ENCODE measurements around the gene LCK. TPM values are rescaled to one million over a fixed set of nuclear protein-coding genes. Genes with fewer than 3 reads are reported as not detected.
A peak's percentile ranks its signal among the peaks of the same experiment; 100 is the strongest.

Gene LCK
- total and polyA plus RNA-seq, 10 of the 15 experiments (the other 5 are each of a cell fraction or from before 2014, with no cell fraction given), result 31.5 to 173 (median 119) TPM

- TF ChIP-seq KDM1A (IDR thresholded peaks at IDR 0.05; ENCODE audit: borderline replicate concordance) (no peak), BCL3 (IDR thresholded peaks at IDR 0.05; ENCODE audit: borderline replicate concordance, insufficient read depth, low read depth, low read length, poor library complexity, severe bottlenecking) (no peak), ZNF217 (IDR thresholded peaks at IDR 0.05) (no peak), KLF5 (IDR thresholded peaks at IDR 0.05; ENCODE audit: partially characterized antibody) (no peak), ATF3 (IDR thresholded peaks at IDR 0.05; ENCODE audit: borderline replicate concordance, extremely low read depth, low read depth, low read length) (no peak), GABPA (IDR thresholded peaks at IDR 0.05; ENCODE audit: low read depth) (peak; percentile 94), CREM (IDR thresholded peaks at IDR 0.05; ENCODE audit: low read depth) (peak; percentile 84), HCFC1 (IDR thresholded peaks at IDR 0.05; ENCODE audit: low read length) (peak; percentile 50), JUNB (IDR thresholded peaks at IDR 0.05) (no peak), RUNX3 (IDR thresholded peaks at IDR 0.05; ENCODE audit: low read length) (peak; percentile 41), SUZ12 (IDR thresholded peaks at IDR 0.05; ENCODE audit: unreplicated experiment) (no peak), IRF5 (IDR thresholded peaks at IDR 0.05; ENCODE audit: borderline replicate concordance) (no peak), BMI1 (IDR thresholded peaks at IDR 0.05; ENCODE audit: borderline replicate concordance) (peak; percentile 95), TCF3 (IDR thresholded peaks at IDR 0.05; ENCODE audit: borderline replicate concordance, insufficient read depth, low read depth, low read length) (no peak), IRF4 (IDR thresholded peaks at IDR 0.05; ENCODE audit: low read depth, low read length) (peak; percentile 32; the same call in 1 of the 2 replicates), ESRRA (IDR thresholded peaks at IDR 0.05; ENCODE audit: low read length) (no peak)
- TF ChIP-seq, protein P1, sequence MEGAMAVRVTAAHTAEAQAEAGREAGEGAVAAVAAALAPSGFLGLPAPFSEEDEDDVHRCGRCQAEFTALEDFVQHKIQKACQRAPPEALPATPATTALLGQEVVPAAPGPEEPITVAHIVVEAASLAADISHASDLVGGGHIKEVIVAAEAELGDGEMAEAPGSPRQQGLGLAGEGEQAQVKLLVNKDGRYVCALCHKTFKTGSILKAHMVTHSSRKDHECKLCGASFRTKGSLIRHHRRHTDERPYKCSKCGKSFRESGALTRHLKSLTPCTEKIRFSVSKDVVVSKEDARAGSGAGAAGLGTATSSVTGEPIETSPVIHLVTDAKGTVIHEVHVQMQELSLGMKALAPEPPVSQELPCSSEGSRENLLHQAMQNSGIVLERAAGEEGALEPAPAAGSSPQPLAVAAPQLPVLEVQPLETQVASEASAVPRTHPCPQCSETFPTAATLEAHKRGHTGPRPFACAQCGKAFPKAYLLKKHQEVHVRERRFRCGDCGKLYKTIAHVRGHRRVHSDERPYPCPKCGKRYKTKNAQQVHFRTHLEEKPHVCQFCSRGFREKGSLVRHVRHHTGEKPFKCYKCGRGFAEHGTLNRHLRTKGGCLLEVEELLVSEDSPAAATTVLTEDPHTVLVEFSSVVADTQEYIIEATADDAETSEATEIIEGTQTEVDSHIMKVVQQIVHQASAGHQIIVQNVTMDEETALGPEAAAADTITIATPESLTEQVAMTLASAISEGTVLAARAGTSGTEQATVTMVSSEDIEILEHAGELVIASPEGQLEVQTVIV (IDR thresholded peaks at IDR 0.05; ENCODE audit: borderline replicate concordance, partially characterized antibody), result peak; percentile 61
- TF ChIP-seq, protein P2, sequence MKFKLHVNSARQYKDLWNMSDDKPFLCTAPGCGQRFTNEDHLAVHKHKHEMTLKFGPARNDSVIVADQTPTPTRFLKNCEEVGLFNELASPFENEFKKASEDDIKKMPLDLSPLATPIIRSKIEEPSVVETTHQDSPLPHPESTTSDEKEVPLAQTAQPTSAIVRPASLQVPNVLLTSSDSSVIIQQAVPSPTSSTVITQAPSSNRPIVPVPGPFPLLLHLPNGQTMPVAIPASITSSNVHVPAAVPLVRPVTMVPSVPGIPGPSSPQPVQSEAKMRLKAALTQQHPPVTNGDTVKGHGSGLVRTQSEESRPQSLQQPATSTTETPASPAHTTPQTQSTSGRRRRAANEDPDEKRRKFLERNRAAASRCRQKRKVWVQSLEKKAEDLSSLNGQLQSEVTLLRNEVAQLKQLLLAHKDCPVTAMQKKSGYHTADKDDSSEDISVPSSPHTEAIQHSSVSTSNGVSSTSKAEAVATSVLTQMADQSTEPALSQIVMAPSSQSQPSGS (IDR thresholded peaks at IDR 0.05; ENCODE audit: low read length), result no peak
- TF ChIP-seq, protein P3, sequence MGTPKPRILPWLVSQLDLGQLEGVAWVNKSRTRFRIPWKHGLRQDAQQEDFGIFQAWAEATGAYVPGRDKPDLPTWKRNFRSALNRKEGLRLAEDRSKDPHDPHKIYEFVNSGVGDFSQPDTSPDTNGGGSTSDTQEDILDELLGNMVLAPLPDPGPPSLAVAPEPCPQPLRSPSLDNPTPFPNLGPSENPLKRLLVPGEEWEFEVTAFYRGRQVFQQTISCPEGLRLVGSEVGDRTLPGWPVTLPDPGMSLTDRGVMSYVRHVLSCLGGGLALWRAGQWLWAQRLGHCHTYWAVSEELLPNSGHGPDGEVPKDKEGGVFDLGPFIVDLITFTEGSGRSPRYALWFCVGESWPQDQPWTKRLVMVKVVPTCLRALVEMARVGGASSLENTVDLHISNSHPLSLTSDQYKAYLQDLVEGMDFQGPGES (IDR thresholded peaks at IDR 0.05), result no peak
Measured at GRCh38 chr1:32221980-32222755, 28.9 kb upstream of the LCK start, which contains the start of the genes EIF3I and TMEM234 (continued).
